Middle frontal gyrus (tissue), 1 donor: Measurements from ENCODE around the gene UBXN6.

Source experiments
- DNase-seq: peaks from one replicate; pipeline ENCODE4 v3.0.0-alpha.2; 2015; ENCODE audit warnings: low spot score; ENCODE audit errors: extremely low spot score

The UBXN6 gene

DNA sequence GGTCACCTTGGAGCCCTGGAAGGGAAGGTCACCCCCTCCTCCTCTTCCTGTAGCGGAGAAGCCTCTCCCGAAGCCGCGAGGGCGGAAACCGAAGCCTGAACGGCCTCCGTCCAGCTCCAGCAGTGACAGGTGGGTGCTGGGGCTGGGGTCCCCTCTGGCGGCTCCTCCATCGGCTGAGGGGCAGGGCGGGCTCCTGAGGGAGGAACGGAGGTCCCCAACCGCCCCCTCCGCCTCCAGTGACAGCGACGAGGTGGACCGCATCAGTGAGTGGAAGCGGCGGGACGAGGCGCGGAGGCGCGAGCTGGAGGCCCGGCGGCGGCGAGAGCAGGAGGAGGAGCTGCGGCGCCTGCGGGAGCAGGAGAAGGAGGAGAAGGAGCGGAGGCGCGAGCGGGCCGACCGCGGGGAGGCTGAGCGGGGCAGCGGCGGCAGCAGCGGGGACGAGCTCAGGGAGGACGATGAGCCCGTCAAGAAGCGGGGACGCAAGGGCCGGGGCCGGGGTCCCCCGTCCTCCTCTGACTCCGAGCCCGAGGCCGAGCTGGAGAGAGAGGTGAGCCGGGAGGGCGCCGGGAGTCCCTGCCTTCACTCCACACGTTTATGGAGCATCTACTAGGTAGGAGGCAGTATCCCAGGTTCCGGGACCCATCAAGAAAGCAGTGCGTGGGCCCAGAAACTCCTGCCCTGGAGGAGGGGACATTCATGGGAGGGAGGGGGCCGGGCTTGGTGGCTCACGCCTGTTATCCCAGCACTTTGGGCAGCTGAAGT is 36.5 kb upstream of the UBXN6 start:
- no peak for DNase-seq

DNA sequence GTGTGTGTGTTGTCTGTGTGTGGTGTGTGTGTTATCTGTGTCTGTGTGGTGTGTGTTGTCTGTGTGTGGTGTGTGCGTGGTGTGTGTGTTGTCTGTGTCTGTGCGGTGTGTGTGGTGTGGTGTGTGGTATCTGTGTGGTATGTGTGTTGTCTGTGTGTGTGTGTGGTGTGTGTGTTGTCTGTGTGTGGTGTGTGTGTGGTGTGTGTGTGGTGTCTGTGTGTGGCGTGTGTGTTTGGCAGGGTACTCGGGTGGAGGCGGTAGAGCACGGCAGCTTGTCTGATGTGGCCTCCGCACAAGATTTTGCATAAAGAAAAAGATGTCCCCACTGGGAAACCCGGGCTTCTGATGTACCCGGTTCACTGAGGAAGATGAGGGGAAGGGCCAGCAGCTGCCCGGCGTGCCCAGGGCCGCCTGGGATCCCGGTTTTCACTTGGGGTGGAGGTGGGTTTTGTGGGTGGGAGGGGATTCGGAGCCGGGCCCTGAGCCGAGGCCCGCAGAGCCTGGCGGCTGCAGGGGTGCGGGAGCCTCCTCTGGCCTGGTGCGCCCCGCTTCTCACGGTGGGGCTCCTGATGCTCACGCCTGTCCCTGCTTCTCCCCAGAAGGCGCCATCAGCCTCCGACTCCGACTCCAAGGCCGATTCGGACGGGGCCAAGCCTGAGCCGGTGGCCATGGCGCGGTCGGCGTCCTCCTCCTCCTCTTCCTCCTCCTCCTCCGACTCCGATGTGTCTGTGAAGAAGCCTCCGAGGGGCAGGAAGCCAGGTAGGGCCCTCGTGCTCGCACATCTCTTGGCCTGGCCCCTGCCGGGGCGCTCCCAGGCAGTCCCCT is 35.7 kb upstream of the UBXN6 start:
- no peak for DNase-seq

DNA sequence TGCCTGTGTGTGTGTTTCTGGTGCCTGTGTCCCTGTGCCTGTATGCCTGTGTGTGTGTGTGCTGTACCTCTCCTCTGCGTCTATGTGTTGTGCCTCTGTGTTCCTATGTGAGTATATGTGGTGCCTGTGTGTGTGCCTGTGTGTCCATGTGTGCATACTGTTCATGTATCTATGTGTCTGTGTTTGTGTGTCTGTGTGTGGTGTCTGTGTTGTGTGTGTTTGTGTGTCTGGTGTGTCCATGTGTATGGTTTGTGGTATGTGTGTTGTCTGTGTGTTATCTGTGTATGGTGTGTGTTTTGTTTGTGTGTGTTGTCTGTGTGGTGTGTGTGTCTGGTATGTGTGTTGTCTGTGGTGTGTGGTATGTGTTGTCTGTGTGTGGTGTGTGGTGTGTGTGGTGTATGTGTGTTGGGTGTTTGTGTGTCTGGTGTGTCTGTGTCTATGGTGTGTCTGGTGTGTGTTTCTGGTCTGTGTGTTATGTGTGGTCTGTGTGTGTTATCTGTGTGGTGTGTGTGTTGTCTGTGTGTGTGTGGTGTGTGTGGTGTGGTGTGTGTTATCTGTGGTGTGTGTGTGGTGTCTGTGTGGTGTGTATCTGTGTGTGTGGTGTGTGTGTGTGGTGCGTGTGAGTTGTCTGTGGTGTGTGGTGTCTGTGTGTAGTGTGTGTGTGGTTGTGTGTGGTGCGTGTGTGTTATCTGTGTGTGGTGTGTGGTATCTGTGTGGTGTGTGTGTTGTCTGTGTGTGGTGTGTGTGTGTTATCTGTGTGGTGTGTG is 34.9 kb upstream of the UBXN6 start:
- no peak for DNase-seq

DNA sequence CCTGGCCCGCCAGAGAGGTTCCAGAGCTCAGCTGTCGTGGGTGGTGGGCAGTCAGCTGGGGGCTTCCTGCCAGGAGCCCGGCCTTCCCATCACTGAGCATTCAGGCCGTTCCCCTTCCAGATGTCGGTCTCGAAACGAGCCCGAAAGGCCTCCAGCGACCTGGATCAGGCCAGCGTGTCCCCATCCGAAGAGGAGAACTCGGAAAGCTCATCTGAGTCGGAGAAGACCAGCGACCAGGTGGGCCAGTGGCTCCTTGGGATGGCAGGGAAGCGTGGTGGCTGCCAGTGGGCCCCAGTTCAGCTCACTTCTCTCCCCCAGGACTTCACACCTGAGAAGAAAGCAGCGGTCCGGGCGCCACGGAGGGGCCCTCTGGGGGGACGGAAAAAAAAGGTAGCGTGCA is 33.9 kb upstream of the UBXN6 start:
- DNase-seq: no peak

DNA sequence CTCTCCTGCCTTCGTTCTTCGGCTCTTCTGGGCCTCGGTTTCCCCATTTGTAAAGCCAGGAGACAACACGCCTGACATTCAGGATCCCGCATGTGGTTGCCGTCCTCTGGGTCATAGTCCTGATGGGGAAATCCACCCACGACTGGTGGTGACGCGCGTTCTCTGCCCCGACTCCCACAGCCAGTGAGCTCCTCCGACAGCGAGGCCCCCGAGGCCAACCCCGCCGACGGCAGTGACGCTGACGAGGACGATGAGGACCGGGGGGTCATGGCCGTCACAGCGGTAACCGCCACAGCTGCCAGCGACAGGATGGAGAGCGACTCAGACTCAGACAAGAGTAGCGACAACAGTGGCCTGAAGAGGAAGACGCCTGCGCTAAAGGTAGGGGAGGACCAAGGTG is 30.9 kb upstream of the UBXN6 start:
- no peak for DNase-seq

DNA sequence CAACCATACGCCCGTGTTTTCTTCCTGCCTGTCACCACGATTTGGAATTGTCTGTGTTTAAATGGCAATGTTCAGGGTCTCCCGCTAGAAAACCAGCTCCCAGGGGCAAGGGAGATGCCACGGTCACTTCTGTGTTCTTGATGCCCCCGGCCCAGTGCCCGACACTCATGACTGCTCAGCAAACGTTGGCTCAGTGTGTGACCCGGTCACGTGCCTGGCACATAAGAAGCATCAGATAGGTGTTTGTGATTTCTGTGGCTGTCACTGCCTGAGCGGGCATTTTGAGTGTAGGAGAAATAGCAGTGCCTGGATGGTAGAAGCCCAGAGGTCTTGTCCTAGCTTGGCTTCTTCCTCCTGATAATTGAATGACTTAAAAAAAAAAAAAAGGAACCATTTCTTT is 30.0 kb upstream of the UBXN6 start:
- no peak for DNase-seq

DNA sequence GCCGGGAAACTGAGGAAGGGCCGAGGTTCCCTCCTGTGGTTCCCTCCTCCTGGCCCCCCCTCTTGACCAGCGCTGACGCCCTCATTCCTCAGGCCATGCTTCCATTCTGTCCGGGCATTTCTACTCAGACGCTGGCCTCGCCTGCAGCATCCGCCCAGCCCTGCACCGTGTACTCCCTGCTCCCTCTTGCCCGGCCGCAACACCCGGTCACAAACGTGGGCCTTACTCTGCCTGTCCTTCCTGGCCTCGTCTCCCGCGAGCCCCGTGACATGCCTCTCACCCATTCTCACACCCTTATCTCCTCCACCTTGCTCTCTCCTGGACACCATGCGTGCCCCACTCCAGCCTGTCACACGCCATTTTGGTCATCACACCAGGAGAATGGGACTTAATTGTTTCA is 25.8 kb upstream of the UBXN6 start:
- no peak for DNase-seq

DNA sequence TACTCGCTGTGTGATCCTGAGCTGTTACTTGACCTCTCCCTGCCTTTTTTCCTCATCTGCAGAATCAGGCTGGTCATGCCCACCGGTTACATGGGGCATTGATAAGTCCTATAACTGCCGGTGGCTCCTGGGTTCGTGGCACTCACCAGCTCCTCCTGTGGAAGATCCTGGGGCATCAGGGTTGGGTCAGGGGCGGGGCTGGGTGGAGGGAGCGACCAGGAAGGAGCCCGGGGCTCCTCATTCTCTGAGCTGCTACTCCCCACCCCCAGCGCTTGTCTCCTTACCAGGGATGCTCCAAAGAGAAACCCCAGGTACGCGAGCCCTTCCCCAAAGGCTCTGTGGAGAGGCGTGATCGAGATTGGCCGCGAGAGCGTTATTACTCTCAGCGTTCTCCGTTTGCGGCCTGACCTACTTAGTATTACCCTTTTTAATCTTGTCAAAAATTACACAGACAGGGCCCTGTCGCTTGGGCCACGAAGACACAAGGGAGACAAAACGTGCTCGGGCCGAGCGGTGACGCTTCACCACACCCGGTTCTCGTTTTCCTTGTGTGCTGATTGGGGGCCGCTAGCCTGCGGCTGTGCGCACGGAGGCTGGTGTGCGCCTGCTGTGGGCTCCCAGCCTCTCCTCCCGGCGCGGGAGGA is 25.2 kb upstream of the UBXN6 start:
- DNase-seq: no peak

DNA sequence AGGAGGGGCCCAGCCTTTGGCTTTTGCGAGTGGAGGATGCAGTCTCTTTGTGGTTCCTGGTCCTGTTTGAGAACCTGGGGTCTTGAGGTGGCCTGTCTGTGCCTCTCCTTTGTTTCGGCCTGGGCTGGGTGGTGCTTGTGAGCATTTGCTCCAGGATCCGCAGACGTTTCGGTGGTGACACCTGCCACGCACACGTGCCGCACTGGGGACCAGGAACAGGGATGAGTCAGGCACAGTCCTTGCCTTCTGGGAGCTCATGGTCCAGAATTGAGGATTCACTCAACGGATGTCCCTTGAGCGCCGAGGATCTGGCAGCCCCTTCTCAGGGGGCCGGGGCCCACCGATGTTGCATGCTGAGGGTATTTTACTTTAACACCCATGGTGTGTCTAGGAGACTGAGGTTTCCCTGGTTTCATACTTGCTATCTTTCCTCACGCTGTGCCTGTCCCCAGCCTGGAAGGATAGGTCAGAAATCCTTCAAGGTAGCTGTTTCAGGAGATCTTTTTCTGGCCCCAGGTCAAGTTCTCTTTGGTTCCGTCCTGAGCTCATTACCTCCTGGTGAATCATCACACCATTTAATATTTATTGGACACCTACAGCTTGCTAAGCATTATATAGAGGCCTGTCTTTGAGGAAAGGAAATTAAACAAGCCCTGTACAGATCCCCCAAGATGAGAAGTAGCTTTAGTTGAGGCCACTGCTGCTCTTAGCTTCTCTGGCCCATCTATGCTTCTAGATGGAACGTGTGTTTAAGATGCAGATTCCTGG is 19.6 kb upstream of the UBXN6 start:
- DNase-seq: no peak

DNA sequence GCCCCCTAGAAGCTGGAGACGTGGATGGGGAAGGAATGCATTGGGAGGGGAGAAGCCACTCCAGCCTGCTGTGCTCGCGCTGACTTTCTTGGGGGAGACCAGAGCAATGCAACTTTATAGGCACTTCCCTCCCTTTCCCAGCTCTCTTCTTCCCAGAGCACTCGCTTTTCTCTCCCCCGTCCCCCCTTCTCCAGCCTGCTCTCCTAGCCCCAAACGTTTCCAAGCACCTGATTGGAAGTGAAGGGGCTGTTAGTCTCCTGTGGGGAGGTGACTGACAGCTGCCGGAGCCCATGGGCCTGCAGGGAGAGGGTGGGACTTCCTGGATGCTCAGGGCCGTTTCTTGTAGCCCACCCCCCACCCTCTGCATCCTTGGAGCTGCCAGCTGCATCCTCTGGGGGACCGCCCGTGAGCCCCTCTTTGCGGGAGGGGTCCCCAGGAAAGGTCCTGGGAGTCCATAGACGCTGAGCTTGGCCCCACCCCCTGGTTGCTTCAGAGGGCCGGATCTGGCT is 17.0 kb upstream of the UBXN6 start:
- peak; percentile 56 for DNase-seq

DNA sequence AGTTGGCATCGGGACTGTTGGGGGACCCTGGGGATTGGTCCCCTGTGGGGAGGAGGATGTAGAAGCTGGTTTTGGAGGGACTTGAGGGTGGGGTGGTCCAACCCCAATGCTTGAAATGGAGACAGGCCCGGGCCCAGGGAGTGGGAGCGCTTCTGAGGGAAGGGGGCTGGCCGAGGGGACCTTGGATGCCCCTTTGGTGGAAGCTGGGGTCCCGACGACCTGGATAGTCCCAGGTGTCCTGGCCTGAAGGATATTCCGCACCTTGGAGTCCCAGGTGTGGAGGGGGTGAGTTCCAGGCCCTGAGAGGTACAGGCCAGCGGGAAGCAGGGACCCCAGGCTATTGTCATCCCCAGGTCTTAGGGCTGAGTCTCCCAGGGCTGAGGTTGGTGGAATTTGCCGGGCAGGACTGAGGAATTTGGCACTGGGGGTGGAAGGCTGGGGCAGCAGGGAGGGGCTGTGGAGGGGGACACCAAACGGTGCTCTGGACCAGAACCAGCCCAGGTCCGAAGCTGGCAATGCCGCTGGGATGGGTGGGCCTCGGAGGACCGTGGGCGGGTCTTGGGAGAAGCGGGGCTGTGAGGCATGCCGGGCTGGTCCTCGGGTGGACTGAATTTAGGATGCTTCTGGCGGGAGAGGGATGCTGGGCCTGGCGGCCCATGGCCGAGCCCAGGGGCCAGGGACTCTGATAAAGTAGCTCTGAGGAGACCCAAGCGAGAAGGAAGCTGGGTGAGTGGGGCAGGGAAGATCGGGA is 16.3 kb upstream of the UBXN6 start:
- no peak for DNase-seq

DNA sequence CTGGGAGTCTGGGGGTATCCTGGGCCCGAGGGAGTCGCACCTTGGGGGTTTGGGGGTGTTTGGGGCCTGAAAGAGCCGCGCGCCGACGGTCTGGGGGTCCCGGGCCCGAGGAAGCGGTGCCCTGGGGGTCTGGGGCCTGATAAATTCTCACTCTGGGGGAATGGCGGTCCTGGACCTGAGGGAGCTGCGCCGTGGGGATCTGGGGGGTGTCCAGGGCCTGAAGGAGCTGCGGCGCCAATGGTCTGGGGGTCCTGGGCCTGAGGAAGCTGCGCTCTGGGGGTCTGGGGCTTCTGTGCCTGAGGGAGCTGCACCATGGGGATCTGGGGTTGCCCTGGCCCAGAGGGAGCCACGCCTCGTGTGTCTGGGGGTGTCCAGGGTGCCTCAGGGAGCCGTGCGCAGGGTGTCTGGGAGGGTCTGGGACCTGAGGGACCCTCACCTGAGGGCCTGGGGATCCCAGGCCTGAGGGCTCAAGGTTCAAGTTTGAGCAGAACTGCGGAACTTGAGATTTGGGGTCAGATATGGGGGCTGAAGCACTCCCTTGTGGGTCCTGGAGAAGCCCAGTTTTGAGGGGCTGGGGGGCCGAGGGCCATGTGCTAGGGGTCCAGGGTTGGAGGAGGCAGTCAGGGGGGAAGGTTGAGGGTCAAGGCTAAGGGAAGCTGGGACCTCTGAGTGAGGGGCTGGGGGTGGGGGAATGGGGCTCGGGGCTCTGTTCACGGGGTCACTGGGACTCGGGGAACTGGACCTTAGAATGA is 15.6 kb upstream of the UBXN6 start:
- no peak for DNase-seq

DNA sequence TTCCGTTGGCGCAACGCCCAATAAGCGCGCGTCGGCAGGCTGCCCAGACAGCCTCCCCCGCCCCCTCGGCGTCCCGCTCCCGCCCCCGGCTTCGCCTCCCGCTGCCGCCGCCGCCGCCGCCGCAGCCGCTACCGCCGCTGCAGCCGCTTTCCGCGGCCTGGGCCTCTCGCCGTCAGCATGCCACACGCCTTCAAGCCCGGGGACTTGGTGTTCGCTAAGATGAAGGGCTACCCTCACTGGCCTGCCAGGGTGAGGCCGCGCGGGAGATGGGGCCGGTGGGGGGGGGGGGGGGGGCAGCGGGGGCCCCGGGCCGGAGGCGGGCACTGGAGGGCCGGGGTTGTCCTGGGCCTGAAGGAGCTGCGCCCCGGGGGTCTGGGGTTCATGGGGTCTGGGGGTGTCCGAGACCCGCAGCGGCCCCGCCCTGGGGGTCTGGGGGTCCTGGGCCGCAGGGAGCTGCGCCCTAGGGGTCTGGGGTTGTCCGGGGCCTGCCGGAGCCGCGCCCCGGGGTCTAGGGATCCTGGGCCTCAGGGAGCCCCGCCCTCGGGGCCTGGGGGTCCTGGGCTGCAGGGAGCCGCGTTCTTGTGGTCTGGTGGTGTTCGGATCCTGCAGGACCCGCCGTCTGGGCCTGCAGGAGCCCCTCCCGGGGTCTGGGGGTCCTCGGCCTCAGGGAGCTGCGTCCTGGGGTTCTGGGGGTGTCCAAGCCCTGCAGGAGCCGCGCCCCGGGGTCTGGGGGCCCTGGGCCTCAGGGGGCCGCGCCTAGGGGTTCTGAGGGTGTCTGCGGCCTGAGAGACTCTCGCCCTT is 14.8 kb upstream of the UBXN6 start, which contains the start of gene HDGFL2:
Gene HDGFL2, plus strand, starts transcription at position 124 of the 801 bp plus-strand sequence. Its CDS starts 54 bp downstream, at position 178.
- no peak for DNase-seq

DNA sequence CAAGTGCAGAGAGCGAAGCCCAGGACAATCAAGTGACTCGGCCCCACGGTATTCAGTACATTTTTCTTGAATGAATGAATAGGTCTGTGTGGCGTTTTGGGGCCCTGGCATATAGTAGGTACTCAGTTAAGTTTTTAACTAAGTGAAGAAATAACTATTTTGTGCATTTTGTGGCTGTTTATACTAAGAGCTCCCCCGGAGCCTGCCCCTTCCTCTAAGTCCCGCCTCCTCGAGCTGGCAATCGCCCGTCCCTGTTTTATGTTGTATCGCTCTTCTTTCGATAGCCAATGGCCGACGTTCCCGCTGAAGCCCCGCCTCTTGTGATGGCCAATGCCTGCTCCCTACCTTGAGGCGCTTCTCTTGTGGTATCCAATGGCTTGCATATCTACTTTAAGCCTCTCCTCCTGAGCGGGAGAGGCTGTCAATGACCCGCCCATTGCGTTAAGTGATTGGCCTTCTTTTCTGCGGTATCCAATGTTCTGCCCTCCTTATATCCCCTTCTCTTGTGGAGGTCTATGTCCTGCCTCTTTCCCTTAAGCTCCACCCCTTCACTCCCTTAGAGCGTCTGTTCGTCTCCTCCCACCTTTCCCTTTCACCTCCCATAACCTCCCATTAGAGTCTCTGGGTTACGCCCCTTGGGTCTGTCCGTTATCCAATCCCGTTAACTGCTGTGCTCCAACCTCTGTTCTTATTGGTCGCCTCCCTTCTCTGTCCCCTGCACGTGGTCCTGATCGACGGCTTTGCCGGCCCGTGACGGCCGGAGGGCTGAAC is 14.0 kb upstream of the UBXN6 start:
- peak; percentile 98 for DNase-seq

DNA sequence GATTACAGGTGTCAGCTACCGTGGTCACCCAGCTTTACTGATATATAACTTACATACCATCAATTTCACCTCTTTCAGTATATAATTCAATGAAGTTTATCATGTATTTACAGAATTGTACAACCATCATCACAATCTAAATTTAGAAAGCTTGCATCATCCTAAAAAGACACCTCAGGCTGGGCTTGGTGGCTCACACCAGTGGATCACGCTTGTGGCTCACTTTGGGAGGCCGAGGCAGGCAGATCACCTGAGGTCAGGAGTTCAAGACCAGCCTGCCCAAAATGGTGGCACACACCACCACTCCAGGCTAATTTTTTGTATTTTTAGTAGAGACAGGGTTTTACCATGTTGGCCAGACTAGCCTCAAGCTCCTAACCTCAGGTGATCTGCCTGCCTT is 10.2 kb upstream of the UBXN6 start:
- no peak for DNase-seq

DNA sequence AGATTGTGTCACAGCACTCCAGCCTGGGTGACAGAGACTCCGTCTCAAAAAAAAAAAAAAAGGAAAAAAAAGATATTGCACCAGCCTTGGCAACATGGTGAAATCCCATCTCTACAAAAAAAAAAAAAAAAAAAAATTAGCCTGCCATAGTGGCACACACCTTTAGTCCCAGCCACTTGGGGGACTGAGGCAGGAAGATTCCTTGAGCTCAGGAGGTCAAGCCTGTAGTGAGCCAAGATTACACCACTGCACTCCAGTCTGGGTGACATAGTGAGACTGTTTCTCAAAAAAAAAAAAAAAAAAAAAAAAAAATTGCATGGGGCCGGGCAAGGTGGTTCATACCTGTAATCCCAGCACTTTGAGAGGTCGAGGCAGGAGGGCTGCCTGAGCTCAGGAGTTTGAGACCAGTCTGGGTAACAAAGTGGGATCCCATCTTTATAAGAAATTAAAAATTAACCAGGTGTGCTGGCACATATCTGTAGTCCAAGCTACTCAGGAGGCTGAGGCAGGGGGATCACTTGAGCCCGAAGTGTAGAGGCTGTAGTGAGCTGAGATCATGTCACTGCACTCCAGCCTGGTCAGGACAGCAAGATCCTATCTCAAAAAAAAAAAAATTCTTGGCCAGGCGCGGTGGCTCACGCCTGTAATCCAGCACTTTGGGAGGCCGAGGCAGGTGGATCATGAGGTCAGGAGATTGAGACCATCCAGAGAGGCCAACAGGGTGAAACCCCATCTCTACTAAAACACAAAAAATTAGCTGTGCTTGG is 7.4 kb upstream of the UBXN6 start:
- DNase-seq: no peak
